Calu3 (cell line): ENCODE measurements around the gene ELOVL5. TPM values are rescaled to one million over a fixed set of nuclear protein-coding genes. Genes with fewer than 3 reads are reported as not detected.

ENCODE experiments used
- Bru-seq: library from RNA; stranded (reverse); fragments of 400-500 nt; gene quantifications from one replicate; lab custom pipeline; 2021; lab: Mats Ljungman, UMichigan
- BruChase-seq, 2 experiments: library from RNA; stranded (reverse); fragments of 400-500 nt; gene quantifications; one replicate each; lab custom pipeline; 2021; lab: Mats Ljungman, UMichigan
- BruUV-seq: library from RNA; stranded (reverse); fragments of 400-500 nt; replicated peaks from 2 replicates; lab custom pipeline; 2021; lab: Mats Ljungman, UMichigan
- CTCF ChIA-PET: fragments of 300-600 bp; sonication (Branson Sonifier 250); formaldehyde crosslinking; loops from one replicate; lab custom pipeline; 2022; ENCODE audit warnings: antibody characterized with exemption; lab: Charles Lee
- DNase-seq: peaks from one replicate; pipeline ENCODE4 v3.0.0; 2022
- H3K27ac Mint-ChIP-seq: one replicate; pipeline ENCODE4 v1.8.0; 2022; ENCODE audit warnings: mixed read lengths; ENCODE audit not compliant: unreplicated experiment
- H3K27me3 Mint-ChIP-seq: one replicate; pipeline ENCODE4 v1.8.0; 2022; ENCODE audit warnings: mixed read lengths; ENCODE audit not compliant: unreplicated experiment
- H3K36me3 Mint-ChIP-seq: one replicate; pipeline ENCODE4 v1.8.0; 2022; ENCODE audit warnings: mild to moderate bottlenecking, moderate library complexity, mixed read lengths; ENCODE audit not compliant: insufficient read depth, unreplicated experiment
- H3K4me1 Mint-ChIP-seq: one replicate; pipeline ENCODE4 v1.8.0; 2022; ENCODE audit warnings: mild to moderate bottlenecking, low read depth, mixed read lengths; ENCODE audit not compliant: unreplicated experiment
- H3K4me3 Mint-ChIP-seq: one replicate; pipeline ENCODE4 v1.8.0; 2022; ENCODE audit warnings: mild to moderate bottlenecking, low read depth, moderate library complexity, mixed read lengths; ENCODE audit not compliant: unreplicated experiment
- H3K9me3 Mint-ChIP-seq: one replicate; pipeline ENCODE4 v1.8.0; 2022; ENCODE audit warnings: low read depth, mixed read lengths; ENCODE audit not compliant: unreplicated experiment
- intact Hi-C: fragments of 100-400 bp; cut with micrococcal nuclease; formaldehyde crosslinking; loops from one replicate; pipeline ENCODE4 v1.10.0; 2022; ENCODE audit not compliant: unreplicated experiment
- long read RNA-seq: library from polyadenylated mRNA; stranded (forward); transcript quantifications from one replicate; pipeline ENCODE4 v2.0.0, GENCODE V29; 2022
- total RNA-seq: library from RNA; stranded (reverse); gene quantifications from 2 replicates; pipeline ENCODE4 v1.2.3, GENCODE V29; 2022
- TF ChIP-seq, protein P1 (sequence below): fragments of 200-600 bp; IDR thresholded peaks from one replicate; pipeline ENCODE4 v1.8.0; 2022; ENCODE audit warnings: antibody characterized with exemption; ENCODE audit not compliant: unreplicated experiment

Gene ELOVL5, protein sequence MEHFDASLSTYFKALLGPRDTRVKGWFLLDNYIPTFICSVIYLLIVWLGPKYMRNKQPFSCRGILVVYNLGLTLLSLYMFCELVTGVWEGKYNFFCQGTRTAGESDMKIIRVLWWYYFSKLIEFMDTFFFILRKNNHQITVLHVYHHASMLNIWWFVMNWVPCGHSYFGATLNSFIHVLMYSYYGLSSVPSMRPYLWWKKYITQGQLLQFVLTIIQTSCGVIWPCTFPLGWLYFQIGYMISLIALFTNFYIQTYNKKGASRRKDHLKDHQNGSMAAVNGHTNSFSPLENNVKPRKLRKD
- total RNA-seq (95.7 and 114 TPM in 2 replicates), Bru-seq, nascent RNA (percentile 83 among the genes with signal in this experiment), BruChase-seq, experiment 1, labeled RNA remaining after a 6-hour chase (percentile 85 among the genes with signal in this experiment), BruChase-seq, experiment 2, labeled RNA remaining after a 2-hour chase (percentile 77 among the genes with signal in this experiment)
- long read RNA-seq, transcript ELOVL5-201 (8 exons, 2,827 nt), result major isoform, 100 of 150 reads
- long read RNA-seq, partial matches to known transcripts, result 32 of 150 reads
- long read RNA-seq, other reads (novel, unspliced or antisense), result 15 of 150 reads

DNA sequence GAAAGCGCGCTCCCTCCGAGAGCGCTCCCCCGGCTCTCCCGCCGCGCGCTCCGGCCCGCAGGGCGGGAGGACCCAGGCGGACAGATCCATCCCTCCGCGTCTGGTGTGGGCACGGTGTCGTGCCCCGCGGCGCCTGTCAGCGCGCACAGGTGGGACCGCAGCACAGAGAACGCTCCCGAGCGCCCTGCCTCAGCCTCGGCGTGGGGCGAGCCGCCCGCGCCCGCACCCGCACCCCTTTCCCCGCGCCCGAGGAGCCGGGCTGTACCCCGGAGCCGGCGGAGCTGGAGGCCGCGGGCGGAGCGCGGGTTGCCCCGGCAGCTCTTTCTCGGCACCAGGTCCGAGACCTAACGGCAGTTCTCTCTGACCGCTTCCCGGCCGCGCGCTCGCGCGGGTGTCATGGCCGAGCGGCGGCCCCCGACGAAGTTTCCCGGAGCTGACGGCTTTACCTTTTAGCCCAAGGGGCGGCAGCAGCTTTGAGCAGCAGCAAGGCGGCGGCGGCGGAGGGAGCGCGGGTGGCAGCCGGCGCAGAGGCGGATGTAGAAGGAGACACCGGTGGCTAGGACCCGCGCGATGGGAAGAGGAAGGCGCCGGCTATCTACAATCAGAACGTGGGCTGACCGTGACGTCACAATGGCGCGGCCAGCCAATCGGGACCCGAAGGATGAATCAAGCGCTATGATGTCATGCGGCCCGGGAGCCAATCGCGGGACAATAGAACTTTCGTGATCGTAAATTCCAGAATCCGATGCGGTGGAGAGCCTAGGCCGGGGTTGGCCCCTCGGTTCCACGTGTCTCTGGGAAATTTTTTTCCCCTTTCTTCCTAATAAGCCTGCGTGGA is at the start of gene ELOVL5:
Gene ELOVL5 (minus strand): TSS at position 580 of the 838 bp plus-strand sequence. CDS start 53,251 bp downstream, outside the sequence.
- peaks cover 31% of the 10 kb centered on the region for H3K36me3 Mint-ChIP-seq
- no peaks in the 10 kb centered on the region for H3K9me3 Mint-ChIP-seq
- DNase-seq, result peak; percentile 93
- peak within 1 kb of the TSS; percentile 86 for H3K4me3 Mint-ChIP-seq
- peak within 1 kb of the TSS; percentile 87 for H3K27ac Mint-ChIP-seq
- CTCF ChIA-PET, result interaction anchor here (0.7 to 1.3 kb wide), 3 partner anchors 11 to 231 kb away, joined by 3 to 7 read pairs (median 3); no protein-coding TSS in a partner anchor
- no TSS peak for BruUV-seq
- peaks cover 16% of the 10 kb centered on the region for H3K27me3 Mint-ChIP-seq
- TF ChIP-seq, protein P1, sequence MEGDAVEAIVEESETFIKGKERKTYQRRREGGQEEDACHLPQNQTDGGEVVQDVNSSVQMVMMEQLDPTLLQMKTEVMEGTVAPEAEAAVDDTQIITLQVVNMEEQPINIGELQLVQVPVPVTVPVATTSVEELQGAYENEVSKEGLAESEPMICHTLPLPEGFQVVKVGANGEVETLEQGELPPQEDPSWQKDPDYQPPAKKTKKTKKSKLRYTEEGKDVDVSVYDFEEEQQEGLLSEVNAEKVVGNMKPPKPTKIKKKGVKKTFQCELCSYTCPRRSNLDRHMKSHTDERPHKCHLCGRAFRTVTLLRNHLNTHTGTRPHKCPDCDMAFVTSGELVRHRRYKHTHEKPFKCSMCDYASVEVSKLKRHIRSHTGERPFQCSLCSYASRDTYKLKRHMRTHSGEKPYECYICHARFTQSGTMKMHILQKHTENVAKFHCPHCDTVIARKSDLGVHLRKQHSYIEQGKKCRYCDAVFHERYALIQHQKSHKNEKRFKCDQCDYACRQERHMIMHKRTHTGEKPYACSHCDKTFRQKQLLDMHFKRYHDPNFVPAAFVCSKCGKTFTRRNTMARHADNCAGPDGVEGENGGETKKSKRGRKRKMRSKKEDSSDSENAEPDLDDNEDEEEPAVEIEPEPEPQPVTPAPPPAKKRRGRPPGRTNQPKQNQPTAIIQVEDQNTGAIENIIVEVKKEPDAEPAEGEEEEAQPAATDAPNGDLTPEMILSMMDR, result no peak
- intact Hi-C loops, result no loop called here
- peaks cover 22% of the 10 kb centered on the region for H3K4me1 Mint-ChIP-seq

DNA sequence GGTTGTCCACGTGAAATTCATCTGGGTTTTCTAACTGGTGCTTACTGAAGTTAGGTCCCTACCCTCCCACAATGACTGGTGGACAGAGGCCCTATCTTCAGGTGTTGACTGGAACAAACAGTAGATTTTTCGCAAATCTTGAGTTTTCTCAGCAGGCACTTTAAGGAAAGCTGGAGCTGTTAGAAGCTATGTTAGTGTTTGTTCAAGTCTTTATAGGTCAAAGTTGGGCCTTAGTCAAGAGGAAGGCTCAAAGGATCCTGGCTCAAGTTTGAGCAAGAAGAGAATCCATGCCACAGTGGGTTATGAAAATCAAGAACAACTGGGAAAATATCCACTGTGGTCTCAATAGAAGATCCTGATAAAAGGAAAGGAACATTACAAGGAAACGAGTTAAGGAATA is 48.5 kb upstream of the ELOVL5 start:
- peaks cover under 1% of the 10 kb centered on the region for H3K27me3 Mint-ChIP-seq
- no peak overlapping the region for H3K27ac Mint-ChIP-seq
- BruUV-seq, result no TSS peak
- no peak overlapping the region for H3K4me3 Mint-ChIP-seq
- CTCF ChIA-PET, result no interaction called here
- no peaks in the 10 kb centered on the region for H3K36me3 Mint-ChIP-seq
- no peaks in the 10 kb centered on the region for H3K9me3 Mint-ChIP-seq
- DNase-seq, result no peak
- TF ChIP-seq, protein P1, result no peak
- intact Hi-C loops, result no loop called here
- no peaks in the 10 kb centered on the region for H3K4me1 Mint-ChIP-seq

DNA sequence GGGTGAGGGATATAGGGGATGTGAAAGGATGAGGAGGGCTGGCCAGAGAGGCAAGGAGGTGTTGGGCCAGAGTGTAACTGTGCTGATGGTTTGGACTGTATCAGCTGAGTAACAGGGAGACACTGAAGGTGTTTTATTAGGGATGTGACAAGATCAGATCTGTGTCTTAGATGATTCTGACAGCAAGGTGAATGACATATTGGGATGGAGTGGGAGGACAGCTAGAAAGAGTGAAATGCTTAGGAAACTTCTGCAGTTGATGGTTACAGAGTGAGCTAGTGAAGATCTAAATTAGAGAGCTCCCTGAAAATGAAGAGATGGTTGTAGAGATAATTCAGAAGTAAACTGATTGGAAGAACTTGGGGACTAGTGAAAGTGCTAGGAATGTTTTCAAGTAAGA is 47.2 kb upstream of the ELOVL5 start:
- no peaks in the 10 kb centered on the region for H3K27me3 Mint-ChIP-seq
- no peak overlapping the region for H3K27ac Mint-ChIP-seq
- DNase-seq, result no peak
- CTCF ChIA-PET, result interaction anchor here (1.2 kb wide), 1 partner anchor 50 kb away, joined by 3 read pairs; no protein-coding TSS in a partner anchor
- H3K9me3 Mint-ChIP-seq, result no peaks in the 10 kb centered on the region
- BruUV-seq, result no TSS peak
- TF ChIP-seq, protein P1, result no peak
- intact Hi-C loops, result no loop called here
- H3K36me3 Mint-ChIP-seq, result no peaks in the 10 kb centered on the region
- H3K4me3 Mint-ChIP-seq, result no peak overlapping the region
- H3K4me1 Mint-ChIP-seq, result no peaks in the 10 kb centered on the region

DNA sequence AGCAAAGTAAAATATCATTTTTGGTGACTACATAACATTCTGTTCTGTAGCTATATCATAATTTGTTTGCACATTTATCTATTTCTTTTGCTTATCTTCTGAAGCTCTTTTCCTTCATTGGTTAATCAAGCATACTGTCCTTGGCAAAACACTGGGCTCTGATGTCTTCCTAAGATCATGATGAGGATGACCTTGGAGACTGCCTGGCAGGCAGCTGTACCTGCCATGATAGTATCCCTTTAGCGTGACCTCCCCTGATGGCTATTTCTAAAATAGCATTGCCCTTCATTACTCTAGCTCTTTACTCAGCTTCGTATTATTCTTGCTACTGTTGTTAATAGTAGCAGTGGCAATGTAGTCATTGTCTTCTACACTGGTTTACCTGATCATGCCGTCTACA is 46.0 kb upstream of the ELOVL5 start:
- intact Hi-C loops, result no loop called here
- H3K36me3 Mint-ChIP-seq, result no peaks in the 10 kb centered on the region
- H3K4me1 Mint-ChIP-seq, result no peaks in the 10 kb centered on the region
- H3K27me3 Mint-ChIP-seq, result no peaks in the 10 kb centered on the region
- no peak for DNase-seq
- TF ChIP-seq, protein P1, result no peak
- H3K4me3 Mint-ChIP-seq, result no peak overlapping the region
- CTCF ChIA-PET, result no interaction called here
- H3K9me3 Mint-ChIP-seq, result no peaks in the 10 kb centered on the region
- no TSS peak for BruUV-seq
- H3K27ac Mint-ChIP-seq, result no peak overlapping the region
